NCI-H1417 (cell line): ENCODE data around the gene SLA2.
"Not testable (repeated sequence)": the region's sequence is repeated elsewhere in the genome, so short reads cannot be mapped to it uniquely, and the experiment has no call there.

Experiments
- DNase-seq, 3 experiments: peaks; one replicate each; lab custom pipeline; 2025; lab: John Stamatoyannopoulos, UW

Gene SLA2

DNA sequence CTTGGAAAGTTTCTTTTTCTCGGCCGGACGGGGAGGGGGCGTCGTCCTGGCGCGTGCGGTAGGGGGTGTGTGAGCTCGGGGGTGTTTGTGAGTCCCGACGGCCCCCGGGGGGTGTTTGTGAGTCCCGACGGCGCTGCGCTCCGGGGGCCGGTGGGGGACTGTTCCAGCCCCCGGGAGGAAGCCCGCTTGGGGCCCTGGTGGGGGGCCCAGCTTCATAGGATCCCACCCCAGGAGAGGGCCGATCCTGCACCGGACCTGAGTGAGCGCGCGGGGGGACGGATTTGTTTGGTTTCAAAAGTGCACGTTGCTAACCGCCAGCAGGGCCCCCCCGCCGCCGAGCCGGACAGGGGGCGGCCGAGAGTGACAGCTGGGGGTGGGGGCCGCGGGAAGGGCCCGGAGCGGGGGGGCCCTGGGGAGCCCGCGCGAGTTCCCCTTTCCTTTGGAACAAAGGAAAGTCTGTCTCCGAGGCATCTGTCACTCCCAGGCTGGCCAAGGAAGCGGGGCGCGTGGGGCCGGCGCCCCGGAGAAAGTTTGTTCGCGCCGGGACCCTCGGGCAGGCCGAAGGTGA, 72.1 kb downstream of the SLA2 start:
- DNase-seq: no peak

- DNase-seq: peak in 2 of 3 experiments; percentile 53 to 55
These were observed 72.7 kb downstream of the SLA2 start, which contains the start of gene TGIF2 for GRCh38 chr20:36573103-36573797. TGIF2 (plus strand) TSS chr20:36573597; CDS start chr20:36578775, 5,178 bp downstream.

GRCh38 chr20:36572701-36573102, 73.3 kb downstream of the SLA2 start:
- DNase-seq: no peak

- no peak for DNase-seq
These were observed 74.2 kb downstream of the SLA2 start for GRCh38 chr20:36571564-36572504.

DNA sequence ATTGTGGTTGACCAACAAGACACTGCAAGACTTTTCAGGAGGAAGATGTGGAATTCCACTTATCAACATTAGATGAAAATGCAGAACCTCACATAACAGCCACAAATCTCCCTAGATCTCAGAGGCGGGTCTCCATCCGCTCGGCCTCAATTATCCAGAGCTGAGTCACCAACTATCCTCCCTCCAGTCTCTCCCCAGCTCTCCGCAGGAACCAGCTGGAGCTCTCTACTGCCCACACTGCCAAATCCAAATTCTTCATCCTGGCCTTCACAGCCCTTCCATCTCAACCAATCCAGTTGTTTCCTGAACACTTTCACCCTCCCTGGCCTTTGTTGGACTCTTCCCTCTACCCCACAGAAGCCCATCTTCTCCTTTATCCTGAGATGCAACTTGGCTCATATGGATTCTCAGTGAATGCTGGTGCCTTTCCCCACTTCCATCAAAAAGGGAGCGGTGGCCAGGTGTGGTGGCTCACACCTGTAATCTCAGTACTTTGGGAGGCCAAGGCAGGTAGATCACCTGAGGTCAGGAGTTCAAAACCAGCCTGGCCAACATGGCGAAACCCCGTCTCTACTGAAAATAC, 76.1 kb downstream of the SLA2 start:
- no peak for DNase-seq

DNA sequence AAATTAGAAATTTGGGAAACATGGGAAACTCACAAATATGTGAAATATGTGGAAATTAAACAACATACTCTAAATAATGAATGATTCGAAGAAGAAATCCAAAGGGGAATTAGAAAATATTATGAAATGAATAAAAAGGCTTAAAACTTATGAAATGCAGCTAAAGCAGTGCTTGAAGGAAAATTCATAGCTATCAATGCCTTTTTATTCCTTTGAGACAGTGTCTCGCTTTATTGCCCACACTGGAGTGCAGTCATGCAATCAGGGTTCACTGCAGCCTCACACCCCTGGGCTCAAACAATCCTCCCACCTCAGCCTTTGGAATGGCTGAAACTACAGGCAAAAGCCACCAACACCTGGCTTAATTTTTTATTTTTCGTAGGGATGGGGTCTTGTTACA, 80.5 kb downstream of the SLA2 start:
- no peak for DNase-seq

DNA sequence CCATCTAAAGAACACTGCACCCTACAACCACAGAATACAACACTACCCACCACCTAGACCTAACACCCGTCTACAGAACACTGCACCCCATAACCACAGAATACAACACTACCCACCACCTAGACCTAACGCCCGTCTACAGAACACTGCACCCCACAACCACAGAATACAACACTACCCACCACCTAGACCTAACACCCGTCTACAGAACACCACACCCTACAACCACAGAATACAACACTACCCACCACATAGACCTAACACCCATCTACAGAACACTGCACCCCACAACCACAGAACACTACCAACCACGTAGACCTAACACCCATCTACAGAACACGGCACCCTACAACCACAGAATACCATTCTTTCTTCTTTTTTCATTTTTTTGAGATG, 81.3 kb downstream of the SLA2 start:
- DNase-seq: not testable (repeated sequence)

DNA sequence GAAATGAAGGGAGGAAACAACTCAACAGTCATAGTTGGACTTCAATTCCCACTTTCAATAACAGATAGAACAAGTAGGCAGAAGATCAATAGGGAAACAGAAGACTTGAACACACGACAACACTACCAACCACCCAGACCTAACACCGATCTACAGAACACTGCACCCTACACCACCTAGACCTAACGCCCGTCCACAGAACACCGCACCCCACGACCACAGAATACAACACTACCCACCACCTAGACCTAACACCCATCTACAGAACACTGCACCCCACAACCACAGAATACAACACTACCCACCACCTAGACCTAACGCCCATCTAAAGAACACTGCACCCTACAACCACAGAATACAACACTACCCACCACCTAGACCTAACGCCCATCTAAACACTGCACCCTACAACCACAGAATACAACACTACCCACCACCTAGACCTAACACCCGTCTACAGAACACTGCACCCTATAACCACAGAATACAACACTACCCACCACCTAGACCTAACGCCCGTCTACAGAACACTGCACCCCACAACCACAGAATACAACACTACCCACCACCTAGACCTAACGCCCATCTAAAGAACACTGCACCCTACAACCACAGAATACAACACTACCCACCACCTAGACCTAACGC, 81.8 kb downstream of the SLA2 start:
- DNase-seq: not testable (repeated sequence)

DNA sequence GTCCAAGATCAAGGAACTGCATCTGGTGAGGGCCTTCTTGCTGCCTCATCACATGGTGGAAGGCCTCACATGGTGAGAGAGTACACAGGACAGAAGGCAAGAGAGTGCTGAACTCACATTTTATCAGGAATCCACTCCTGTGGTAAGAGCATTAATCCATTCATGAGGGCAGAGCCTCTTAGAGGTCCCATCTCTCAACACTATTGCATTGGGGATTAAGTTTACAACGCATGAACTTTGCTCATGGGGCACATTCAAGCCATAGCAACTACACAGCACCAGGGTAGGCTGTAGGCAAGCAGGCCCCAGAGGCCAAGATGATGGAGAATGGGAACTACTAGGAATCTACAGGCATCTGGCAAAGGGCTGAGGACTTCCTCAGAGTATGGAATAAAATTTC, 82.6 kb downstream of the SLA2 start:
- DNase-seq: no peak

DNA sequence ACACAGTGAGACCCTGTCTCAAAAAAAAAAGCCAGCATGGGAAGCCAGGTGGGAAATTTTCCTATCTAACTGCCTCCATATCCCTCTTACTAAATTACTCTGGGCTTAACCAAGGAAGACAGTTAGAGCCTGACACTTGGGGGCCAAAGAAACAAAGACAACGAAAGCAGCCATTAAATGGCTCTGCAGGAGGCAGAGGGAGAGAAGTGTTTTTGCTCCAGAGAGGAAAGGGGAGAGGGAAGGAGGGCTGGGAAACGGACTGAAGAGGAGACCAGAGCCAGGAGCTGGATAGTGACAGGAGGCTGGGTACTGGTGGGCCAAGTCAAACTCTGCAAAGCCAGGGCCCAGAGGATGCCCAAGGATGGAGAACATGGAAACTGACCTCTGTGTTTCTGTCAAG, 83.3 kb downstream of the SLA2 start:
- DNase-seq: no peak
